HL-60 (cell line): ENCODE results near the gene CNDP2.

Source experiments
- DNase-seq, 2 experiments: peaks; one replicate each; pipeline ENCODE4 v3.0.0-alpha.2; 2010 to 2020; ENCODE audit warnings: low read depth in 1 of 2, low spot score in 1 of 2
- H3K27ac ChIP-seq: fragments of 250-450 bp; sonication (Bioruptor Pico); replicated peaks from 2 replicates; pipeline ENCODE4 v1.5.1; 2020; ENCODE audit warnings: mild to moderate bottlenecking, moderate library complexity
- H3K27me3 ChIP-seq: fragments of 250-450 bp; sonication (Bioruptor Pico); 2 replicates; pipeline ENCODE4 v1.5.1; 2021; ENCODE audit warnings: mild to moderate bottlenecking, moderate library complexity; ENCODE audit not compliant: insufficient read depth, poor library complexity, severe bottlenecking
- H3K4me3 ChIP-seq: replicated peaks from 2 replicates; pipeline ENCODE4 v1.5.1; 2011; ENCODE audit warnings: mild to moderate bottlenecking, control low read depth, low read length; ENCODE audit not compliant: insufficient read depth
- CTCF ChIP-seq: IDR thresholded peaks from one replicate; pipeline ENCODE4 v1.5.1; 2011; ENCODE audit warnings: low read length, control low read depth, inconsistent platforms; ENCODE audit not compliant: insufficient read depth
- GABPA ChIP-seq: IDR thresholded peaks from 2 replicates; pipeline ENCODE4 v1.6.1; 2012; ENCODE audit warnings: low read depth
- POLR2AphosphoS5 ChIP-seq: IDR thresholded peaks from 2 replicates; pipeline ENCODE4 v1.6.1; 2012; ENCODE audit warnings: low read depth
- SPI1 ChIP-seq: IDR thresholded peaks from 2 replicates; pipeline ENCODE4 v1.6.1; 2012; ENCODE audit warnings: low read depth, mild to moderate bottlenecking, borderline replicate concordance
- TF ChIP-seq, protein P1 (sequence below): IDR thresholded peaks from 2 replicates; pipeline ENCODE4 v1.6.1; 2012; ENCODE audit warnings: low read depth; ENCODE audit not compliant: insufficient replicate concordance

Gene CNDP2

DNA sequence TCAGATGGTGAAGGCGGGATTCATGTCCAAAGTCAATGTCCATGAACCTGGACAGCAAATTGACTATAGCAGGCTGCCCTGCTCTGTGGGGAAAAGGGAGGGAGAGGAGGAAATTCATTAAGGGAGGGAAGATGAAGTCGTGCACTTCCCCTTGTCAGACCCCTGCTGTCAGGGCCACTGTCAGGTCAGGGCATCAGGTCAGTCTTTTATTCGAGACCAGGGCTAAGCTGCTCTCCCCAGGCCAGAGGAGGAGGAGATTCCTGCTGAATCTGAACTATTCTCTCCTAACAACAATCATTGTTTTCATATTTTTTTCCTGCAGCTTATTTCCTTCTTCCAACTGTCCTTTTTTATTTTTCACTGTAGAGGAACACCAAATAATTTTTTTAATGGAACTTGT, 55.3 kb downstream of the CNDP2 start:
- Histone ChIP-seq H3K27ac (no peak overlapping the region), H3K4me3 (no peak overlapping the region), H3K27me3 (no peaks in the 10 kb centered on the region)
- DNase-seq: no peak
- TF ChIP-seq GABPA (no peak), SPI1 (no peak), POLR2AphosphoS5 (no peak), CTCF (no peak)
- TF ChIP-seq, protein P1, sequence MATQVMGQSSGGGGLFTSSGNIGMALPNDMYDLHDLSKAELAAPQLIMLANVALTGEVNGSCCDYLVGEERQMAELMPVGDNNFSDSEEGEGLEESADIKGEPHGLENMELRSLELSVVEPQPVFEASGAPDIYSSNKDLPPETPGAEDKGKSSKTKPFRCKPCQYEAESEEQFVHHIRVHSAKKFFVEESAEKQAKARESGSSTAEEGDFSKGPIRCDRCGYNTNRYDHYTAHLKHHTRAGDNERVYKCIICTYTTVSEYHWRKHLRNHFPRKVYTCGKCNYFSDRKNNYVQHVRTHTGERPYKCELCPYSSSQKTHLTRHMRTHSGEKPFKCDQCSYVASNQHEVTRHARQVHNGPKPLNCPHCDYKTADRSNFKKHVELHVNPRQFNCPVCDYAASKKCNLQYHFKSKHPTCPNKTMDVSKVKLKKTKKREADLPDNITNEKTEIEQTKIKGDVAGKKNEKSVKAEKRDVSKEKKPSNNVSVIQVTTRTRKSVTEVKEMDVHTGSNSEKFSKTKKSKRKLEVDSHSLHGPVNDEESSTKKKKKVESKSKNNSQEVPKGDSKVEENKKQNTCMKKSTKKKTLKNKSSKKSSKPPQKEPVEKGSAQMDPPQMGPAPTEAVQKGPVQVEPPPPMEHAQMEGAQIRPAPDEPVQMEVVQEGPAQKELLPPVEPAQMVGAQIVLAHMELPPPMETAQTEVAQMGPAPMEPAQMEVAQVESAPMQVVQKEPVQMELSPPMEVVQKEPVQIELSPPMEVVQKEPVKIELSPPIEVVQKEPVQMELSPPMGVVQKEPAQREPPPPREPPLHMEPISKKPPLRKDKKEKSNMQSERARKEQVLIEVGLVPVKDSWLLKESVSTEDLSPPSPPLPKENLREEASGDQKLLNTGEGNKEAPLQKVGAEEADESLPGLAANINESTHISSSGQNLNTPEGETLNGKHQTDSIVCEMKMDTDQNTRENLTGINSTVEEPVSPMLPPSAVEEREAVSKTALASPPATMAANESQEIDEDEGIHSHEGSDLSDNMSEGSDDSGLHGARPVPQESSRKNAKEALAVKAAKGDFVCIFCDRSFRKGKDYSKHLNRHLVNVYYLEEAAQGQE: no peak

DNA sequence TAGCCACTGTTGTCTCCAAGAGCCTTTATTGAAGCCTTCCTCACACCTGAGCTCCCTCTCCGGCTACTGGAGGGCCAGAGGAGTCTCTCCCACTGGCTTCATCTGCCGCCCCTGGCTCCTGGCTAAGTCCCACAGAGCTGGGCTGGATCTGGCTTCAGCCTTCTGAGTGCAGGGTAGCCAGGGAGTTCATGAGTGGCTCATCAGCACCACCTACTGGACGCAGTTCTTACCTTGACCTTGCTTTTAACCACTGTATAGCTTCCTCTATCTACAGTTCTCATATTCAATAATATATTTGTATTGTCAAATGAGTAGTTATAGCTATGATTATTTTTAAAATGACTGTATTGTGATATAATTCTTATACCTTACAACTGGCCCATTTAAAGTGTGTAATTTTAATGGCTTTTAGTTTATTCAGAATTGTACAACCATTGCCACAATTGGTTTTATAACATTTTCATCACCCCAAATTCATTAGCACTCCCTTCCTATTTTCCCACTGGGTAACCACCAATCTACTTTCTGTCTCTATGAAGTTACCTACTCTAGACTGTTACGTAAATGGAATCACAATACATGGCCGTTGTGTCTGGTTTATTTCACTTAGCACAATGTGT, 55.9 kb downstream of the CNDP2 start:
- Histone ChIP-seq H3K27ac (no peak overlapping the region), H3K27me3 (no peaks in the 10 kb centered on the region), H3K4me3 (no peak overlapping the region)
- DNase-seq: peak; percentile 61 to 86
- TF ChIP-seq SPI1 (no peak), CTCF (peak; percentile 84)

GRCh38 chr18:74556126-74556525, 60.0 kb downstream of the CNDP2 start:
- no peak for TF ChIP-seq CTCF
- no peak for TF ChIP-seq SPI1
- TF ChIP-seq GABPA: no peak
- TF ChIP-seq, protein P1: no peak
- TF ChIP-seq POLR2AphosphoS5: no peak
- no peak overlapping the region for H3K4me3 ChIP-seq
- H3K27ac ChIP-seq: no peak overlapping the region
- no peak for DNase-seq
- H3K27me3 ChIP-seq: peaks cover 3% of the 10 kb centered on the region

DNA sequence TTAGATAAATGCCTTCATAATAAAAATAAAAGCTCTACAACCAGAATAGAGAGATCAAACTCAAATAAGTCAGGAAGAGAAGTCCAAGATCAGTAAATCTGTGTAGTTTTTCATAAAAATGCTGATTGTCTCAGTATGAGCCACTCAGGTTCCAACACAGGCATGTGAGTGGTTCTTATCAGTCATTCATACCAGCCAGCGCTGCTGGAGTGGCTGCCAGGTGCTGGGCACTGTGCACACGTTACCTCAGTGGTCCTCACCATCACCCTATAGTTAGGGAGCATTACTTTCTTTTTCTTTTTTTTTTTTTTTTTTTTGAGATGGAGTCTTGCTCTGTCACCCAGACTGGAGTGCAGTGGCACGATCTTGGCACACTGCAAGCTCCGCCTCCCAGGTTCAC, 61.9 kb downstream of the CNDP2 start:
- TF ChIP-seq SPI1 (no peak), POLR2AphosphoS5 (no peak), CTCF (no peak), GABPA (no peak)
- TF ChIP-seq, protein P1: no peak
- Histone ChIP-seq H3K4me3 (no peak overlapping the region), H3K27me3 (peaks cover 3% of the 10 kb centered on the region), H3K27ac (no peak overlapping the region)
- DNase-seq: no peak
